HCT116 (cell line): ENCODE measurements around the gene EYA4. TPM values are rescaled to one million over a fixed set of nuclear protein-coding genes. Genes with fewer than 3 reads are reported as not detected.

Experiments used
- ATAC-seq: fragments of 200-7000 bp; cut with Tn5 transposase; 2 replicates; pipeline ENCODE4 v1.9.1; 2020; ENCODE audit warnings: mild to moderate bottlenecking, moderate library complexity
- BruUV-seq: library from RNA; stranded (reverse); fragments of 400-500 nt; replicated peaks from 2 replicates; lab custom pipeline; 2021; lab: Mats Ljungman, UMichigan
- CTCF ChIA-PET: fragments of 300-600 bp; sonication (Branson Sonifier 250); formaldehyde crosslinking; loops from one replicate; lab custom pipeline; 2021; ENCODE audit warnings: antibody characterized with exemption; lab: Charles Lee
- POLR2A ChIA-PET: fragments of 300-600, 350-600 bp; sonication (Branson Sonifier 250); formaldehyde crosslinking; loops from one replicate; lab custom pipeline; 2021; ENCODE audit warnings: antibody characterized with exemption; lab: Charles Lee
- RAD21 ChIA-PET, 2 experiments: fragments of 300-600 bp; sonication (Branson Sonifier 250); formaldehyde crosslinking; loops; one replicate each; lab custom pipeline; 2023; ENCODE audit warnings: low total read pairs in 2 of 2; ENCODE audit not compliant: uncharacterized antibody in 2 of 2, unreplicated experiment in 2 of 2, low non-redundant PET in 1 of 2; lab: Charles Lee
- DNase-seq: peaks from one replicate; pipeline ENCODE4 v3.0.0-alpha.2; 2010; ENCODE audit warnings: low read depth, low spot score
- H2AFZ ChIP-seq: fragments of 200-600 bp; shearing (Covaris generic), sonication (generic); 2 replicates; pipeline ENCODE4 v1.6.1; 2017; ENCODE audit warnings: low read depth, mixed run types, mixed read lengths, antibody characterized with exemption, low read length; ENCODE audit not compliant: poor library complexity, severe bottlenecking
- H3K27ac ChIP-seq: 2 replicates; pipeline ENCODE4 v1.5.1; 2012; ENCODE audit warnings: low read depth, low read length
- H3K27me3 ChIP-seq: fragments of 200-600 bp; sonication (generic); 2 replicates; pipeline ENCODE4 v1.6.1; 2016; ENCODE audit warnings: mixed run types, low read length, mixed read lengths; ENCODE audit not compliant: insufficient read depth
- H3K36me3 ChIP-seq, 2 experiments: fragments of 200-500 bp in 1 of 2; fragments of 200-600 bp in 1 of 2; sonication (Bioruptor generic) in 1 of 2; sonication (generic) in 1 of 2; 2 replicates each; pipeline versions ENCODE4 v1.5.1 to v1.6.1; 2014 to 2016; ENCODE audit warnings: low read length in 2 of 2, inconsistent platforms in 1 of 2, mixed read lengths in 1 of 2, mixed run types in 1 of 2; ENCODE audit not compliant: insufficient read depth in 2 of 2, control insufficient read depth in 1 of 2
- H3K4me1 ChIP-seq, 2 experiments: fragments of 200-600 bp in 1 of 2; sonication (generic) in 1 of 2; 2 replicates each; pipeline versions ENCODE4 v1.5.1 to v1.6.1; 2012 to 2017; ENCODE audit warnings: low read length in 2 of 2, inconsistent platforms in 1 of 2, mild to moderate bottlenecking in 1 of 2, mixed read lengths in 1 of 2, mixed run types in 1 of 2, moderate library complexity in 1 of 2; ENCODE audit not compliant: insufficient read depth in 2 of 2, control insufficient read depth in 1 of 2
- H3K4me2 ChIP-seq: fragments of 200-600 bp; sonication (generic); 2 replicates; pipeline ENCODE4 v1.6.1; 2017; ENCODE audit warnings: mixed run types, low read length, mixed read lengths
- H3K4me3 ChIP-seq, 2 experiments: fragments of 200-600 bp in 1 of 2; sonication (generic) in 1 of 2; replicated peaks in 1 of 2; 2 replicates each; pipeline ENCODE4 v1.5.1; 2011 to 2016; ENCODE audit warnings: low read length in 2 of 2, control low read depth in 1 of 2, low read depth in 1 of 2, mild to moderate bottlenecking in 1 of 2, mixed read lengths in 1 of 2, mixed run types in 1 of 2
- H3K79me2 ChIP-seq: fragments of 200-600 bp; sonication (generic); 2 replicates; pipeline ENCODE4 v1.6.1; 2017; ENCODE audit warnings: mild to moderate bottlenecking, mixed run types, low read length, moderate library complexity, mixed read lengths; ENCODE audit not compliant: insufficient read depth
- H3K9ac ChIP-seq: fragments of 200-600 bp; sonication (generic); 2 replicates; pipeline ENCODE4 v1.6.1; 2016; ENCODE audit warnings: low read length, mixed read lengths
- H3K9me2 ChIP-seq: fragments of 200-600 bp; sonication (generic), shearing (Covaris generic); 2 replicates; pipeline ENCODE4 v1.6.1; 2017; ENCODE audit warnings: mixed run types, mild to moderate bottlenecking, moderate library complexity; ENCODE audit not compliant: insufficient read depth
- H3K9me3 ChIP-seq, 2 experiments: fragments of 200-500 bp in 1 of 2; fragments of 200-600 bp in 1 of 2; sonication (Bioruptor generic) in 1 of 2; sonication (generic) in 1 of 2; 2 replicates each; pipeline ENCODE4 v1.6.1; 2014 to 2017; ENCODE audit warnings: low read length in 2 of 2, mixed read lengths in 2 of 2, inconsistent platforms in 1 of 2, low read depth in 1 of 2, mild to moderate bottlenecking in 1 of 2, mixed run types in 1 of 2, moderate library complexity in 1 of 2; ENCODE audit not compliant: control insufficient read depth in 1 of 2, insufficient read depth in 1 of 2
- H4K20me1 ChIP-seq: fragments of 200-600 bp; sonication (generic), shearing (Covaris generic); 2 replicates; pipeline ENCODE4 v1.6.1; 2017; ENCODE audit warnings: mixed run types, mild to moderate bottlenecking, moderate library complexity; ENCODE audit not compliant: insufficient read depth
- CEBPB ChIP-seq: IDR thresholded peaks from 2 replicates; pipeline ENCODE4 v1.6.1; 2012; ENCODE audit warnings: low read depth
- EGR1 ChIP-seq: IDR thresholded peaks from 2 replicates; pipeline ENCODE4 v1.6.1; 2012; ENCODE audit warnings: low read depth
- ELF1 ChIP-seq: IDR thresholded peaks from 2 replicates; pipeline ENCODE4 v1.6.1; 2012; ENCODE audit warnings: low read depth, borderline replicate concordance
- FOSL1 ChIP-seq: IDR thresholded peaks from 2 replicates; pipeline ENCODE4 v1.6.1; 2012; ENCODE audit warnings: low read depth
- MAX ChIP-seq: IDR thresholded peaks from 2 replicates; pipeline ENCODE4 v1.6.1; 2012
- REST ChIP-seq: IDR thresholded peaks from 2 replicates; pipeline ENCODE4 v1.6.1; 2012; ENCODE audit warnings: low read depth
- TCF7L2 ChIP-seq: IDR thresholded peaks from 2 replicates; pipeline ENCODE4 v1.7.0; 2011; ENCODE audit warnings: borderline replicate concordance, inconsistent platforms; ENCODE audit not compliant: insufficient read depth, insufficient read length; ENCODE audit errors: extremely low read depth
- ZBTB33 ChIP-seq: IDR thresholded peaks from 2 replicates; pipeline ENCODE4 v1.6.1; 2011; ENCODE audit warnings: mild to moderate bottlenecking, low read length, moderate library complexity; ENCODE audit not compliant: insufficient replicate concordance; ENCODE audit errors: extremely low read depth
- ZNF274 ChIP-seq: fragments of 200-500 bp; sonication (Bioruptor generic); IDR thresholded peaks from 2 replicates; pipeline ENCODE4 v1.6.1; 2014; ENCODE audit warnings: mild to moderate bottlenecking, low read depth, low read length, inconsistent platforms
- intact Hi-C: fragments of 100-400 bp; cut with micrococcal nuclease; formaldehyde crosslinking; loops from 2 replicates; pipeline ENCODE4 v1.10.0; 2022
- total RNA-seq: library from RNA; stranded (reverse); gene quantifications from one replicate; pipeline ENCODE4 v1.2.1, GENCODE V29; 2021; ENCODE audit not compliant: unreplicated experiment

EYA4 gene
- total RNA-seq, 1 experiment from 2014 or later = not detected

- Histone ChIP-seq H3K27ac (no peak overlapping the region), H4K20me1 (no peaks in the 10 kb centered on the region), H3K4me3 (no peak overlapping the region), H3K4me2 (no peak overlapping the region), H3K9me2 (no peaks in the 10 kb centered on the region), H2AFZ (no peak overlapping the region), H3K4me1 (peaks cover 2 to 11% of the 10 kb centered on the region in 2 experiments; a peak in 1 of 4 replicates), H3K27me3 (no peaks in the 10 kb centered on the region), H3K36me3 (no peaks in the 10 kb centered on the region), H3K79me2 (no peaks in the 10 kb centered on the region), H3K9ac (no peak overlapping the region), H3K9me3 (no peaks in the 10 kb centered on the region)
- ChIA-PET POLR2A (no interaction called here), CTCF (interaction anchor here (1.8 kb wide), 1 partner anchor 11 kb away, joined by 4 read pairs; no protein-coding TSS in a partner anchor), RAD21 (no interaction called here)
- TF ChIP-seq CEBPB = no peak
- TF ChIP-seq TCF7L2 = no peak
- no peak for TF ChIP-seq ZNF274
- no peak for TF ChIP-seq REST
- TF ChIP-seq EGR1 = no peak
- no peak for TF ChIP-seq MAX
- TF ChIP-seq ZBTB33 = no peak
- no peak for TF ChIP-seq FOSL1
- TF ChIP-seq ELF1 = no peak
- intact Hi-C loops = no loop called here
- no peak for DNase-seq
- BruUV-seq = no TSS peak
- no peak for ATAC-seq
Observed at GRCh38 chr6:133541040-133541439, 299.9 kb downstream of the EYA4 start.
